GM23338 (cell line): ENCODE results near the gene TIRAP. TPM values are rescaled to one million over a fixed set of nuclear protein-coding genes. Genes with fewer than 3 reads are reported as not detected.

Experiments
- ATAC-seq: fragments of 200-7000 bp; cut with Tn5 transposase; 3 replicates; pipeline ENCODE4 v1.9.1; 2020
- DNase-seq: peaks from one replicate; pipeline ENCODE4 v3.0.0-alpha.2; 2015; ENCODE audit warnings: low spot score
- H2AFZ ChIP-seq: fragments of 200-600 bp; sonication (generic); 2 replicates; pipeline ENCODE4 v1.8.0; 2016; ENCODE audit warnings: antibody characterized with exemption, mild to moderate bottlenecking, moderate library complexity
- H3F3A ChIP-seq: fragments of 200-600 bp; sonication (generic); replicated peaks from 2 replicates; pipeline ENCODE4 v1.8.0; 2017; ENCODE audit warnings: antibody characterized with exemption, mixed run types, low read depth
- H3K27ac ChIP-seq: fragments of 200-600 bp; sonication (generic); 2 replicates; pipeline ENCODE4 v1.6.1; 2016; ENCODE audit warnings: low read depth
- H3K27me3 ChIP-seq: fragments of 200-600 bp; sonication (generic); 2 replicates; pipeline ENCODE4 v1.8.0; 2016; ENCODE audit warnings: mild to moderate bottlenecking, mixed run types, moderate library complexity; ENCODE audit not compliant: insufficient read depth
- H3K36me3 ChIP-seq: fragments of 200-600 bp; sonication (generic); 2 replicates; pipeline ENCODE4 v1.8.0; 2016; ENCODE audit warnings: mild to moderate bottlenecking; ENCODE audit not compliant: insufficient read depth
- H3K4me1 ChIP-seq: fragments of 200-600 bp; sonication (generic); 2 replicates; pipeline ENCODE4 v1.8.0; 2016; ENCODE audit warnings: mild to moderate bottlenecking, moderate library complexity; ENCODE audit not compliant: insufficient read depth
- H3K4me2 ChIP-seq: fragments of 200-600 bp; sonication (generic); 2 replicates; pipeline ENCODE4 v1.7.1; 2017; ENCODE audit warnings: mixed run types
- H3K4me3 ChIP-seq: fragments of 200-600 bp; sonication (generic); 2 replicates; pipeline ENCODE4 v1.6.1; 2016; ENCODE audit warnings: mixed run types
- H3K79me2 ChIP-seq: fragments of 200-600 bp; sonication (generic); replicated peaks from 2 replicates; pipeline ENCODE4 v1.8.0; 2017; ENCODE audit warnings: mild to moderate bottlenecking; ENCODE audit not compliant: insufficient read depth
- H3K9me2 ChIP-seq: fragments of 200-600 bp; sonication (generic); 2 replicates; pipeline ENCODE4 v1.8.0; 2017; ENCODE audit not compliant: insufficient read depth
- H4K20me1 ChIP-seq: fragments of 200-600 bp; sonication (generic); replicated peaks from 2 replicates; pipeline ENCODE4 v1.8.0; 2017; ENCODE audit warnings: mild to moderate bottlenecking; ENCODE audit not compliant: insufficient read depth
- H3K27ac Mint-ChIP-seq: 2 replicates; pipeline ENCODE4 v1.8.0; 2020; ENCODE audit warnings: inconsistent platforms, mild to moderate bottlenecking, moderate library complexity, mixed read lengths
- H3K27me3 Mint-ChIP-seq: 3 replicates; pipeline ENCODE4 v1.8.0; 2022; ENCODE audit warnings: low read depth, mild to moderate bottlenecking, moderate library complexity, mixed read lengths, inconsistent platforms; ENCODE audit not compliant: insufficient read depth, poor library complexity
- H3K36me3 Mint-ChIP-seq: 3 replicates; pipeline ENCODE4 v1.8.0; 2021; ENCODE audit warnings: low read depth, mild to moderate bottlenecking, inconsistent platforms, moderate library complexity, mixed read lengths
- H3K4me1 Mint-ChIP-seq: 3 replicates; pipeline ENCODE4 v1.8.0; 2020; ENCODE audit warnings: mild to moderate bottlenecking, inconsistent platforms, mixed read lengths
- H3K4me3 Mint-ChIP-seq: 3 replicates; pipeline ENCODE4 v1.8.0; 2021; ENCODE audit warnings: moderate library complexity, mild to moderate bottlenecking, inconsistent platforms, mixed read lengths
- H3K9me3 Mint-ChIP-seq: 3 replicates; pipeline ENCODE4 v1.8.0; 2020; ENCODE audit warnings: moderate library complexity, mild to moderate bottlenecking, inconsistent platforms, mixed read lengths
- CREB1 ChIP-seq: fragments of 250-450 bp; sonication (Bioruptor Pico); IDR thresholded peaks from 2 replicates; pipeline ENCODE4 v1.5.0; 2020; ENCODE audit warnings: low read depth, mild to moderate bottlenecking, moderate library complexity
- EZH2 ChIP-seq: fragments of 200-600 bp; sonication (generic); IDR thresholded peaks from one replicate; pipeline ENCODE4 v1.8.0; 2017; ENCODE audit warnings: antibody characterized with exemption, mild to moderate bottlenecking, low read depth; ENCODE audit not compliant: unreplicated experiment
- EZH2phosphoT487 ChIP-seq: fragments of 200-600 bp; sonication (generic); IDR thresholded peaks from one replicate; pipeline ENCODE4 v1.8.1; 2018; ENCODE audit warnings: antibody characterized with exemption; ENCODE audit not compliant: unreplicated experiment
- JUNB ChIP-seq: IDR thresholded peaks from one replicate; pipeline ENCODE4 v1.6.1; 2016; ENCODE audit warnings: antibody characterized with exemption; ENCODE audit not compliant: unreplicated experiment
- NANOG ChIP-seq: IDR thresholded peaks from 2 replicates; pipeline ENCODE4 v1.6.1; 2016; ENCODE audit warnings: antibody characterized with exemption, borderline replicate concordance
- POLR2AphosphoS5 ChIP-seq: IDR thresholded peaks from 2 replicates; pipeline ENCODE4 v1.6.1; 2016; ENCODE audit warnings: antibody characterized with exemption, low read depth
- ZNF114 ChIP-seq: fragments of 250-450 bp; sonication (Bioruptor Pico); IDR thresholded peaks from 2 replicates; pipeline ENCODE4 v1.5.0; 2020; ENCODE audit warnings: mild to moderate bottlenecking, moderate library complexity
- polyA plus RNA-seq: library from polyadenylated mRNA; unstranded; fragments of >200 nt; fragmentation: Nextera tagmentation; extraction: Ambion mirVana; gene quantifications from 2 replicates; pipeline ENCODE4 v1.2.1, GENCODE V29; 2016
- total RNA-seq: library from RNA; depleted of rRNA; stranded (reverse); fragments of >200 nt; shearing (Covaris generic); gene quantifications from 2 replicates; pipeline ENCODE4 v1.2.3, GENCODE V29; 2014
- TF ChIP-seq, protein P1 (sequence below): fragments of 250-450 bp; sonication (Bioruptor Pico); IDR thresholded peaks from 2 replicates; pipeline ENCODE4 v1.5.0; 2020; ENCODE audit warnings: mild to moderate bottlenecking, moderate library complexity
- TF ChIP-seq, protein P2 (sequence below), 2 experiments: fragments of 200-600 bp in 1 of 2; sonication (generic) in 1 of 2; conservative IDR thresholded peaks; 2 replicates each; pipeline versions ENCODE4 v1.5.1 to v1.6.1; 2016 to 2017; ENCODE audit warnings: antibody characterized with exemption in 2 of 2, low read depth in 2 of 2, mild to moderate bottlenecking in 2 of 2, moderate library complexity in 1 of 2

Gene TIRAP
- total and polyA plus RNA-seq, 2 experiments from 2014 or later = 1.1 to 3.4 TPM

DNA sequence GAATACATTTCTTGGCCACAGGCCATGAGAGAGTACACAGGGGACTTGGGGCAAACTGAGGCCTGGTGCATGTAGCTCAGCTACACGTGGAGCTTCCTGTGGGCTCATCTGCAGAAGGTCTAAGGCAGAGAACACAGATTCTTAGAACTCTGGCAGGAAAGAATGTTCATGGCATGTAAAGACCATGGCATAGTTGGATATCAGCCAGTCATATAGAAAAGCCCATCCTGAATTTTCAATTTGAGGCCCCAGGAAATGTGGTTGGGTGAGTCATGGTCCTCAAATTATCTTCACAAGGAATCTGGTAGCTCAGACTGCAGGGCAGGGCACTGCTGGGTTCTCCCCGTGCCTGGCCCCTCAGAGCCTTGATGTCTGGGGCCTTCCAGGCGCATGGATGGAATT lies 58.9 kb downstream of the TIRAP start (continued):
- TF ChIP-seq, protein P1, sequence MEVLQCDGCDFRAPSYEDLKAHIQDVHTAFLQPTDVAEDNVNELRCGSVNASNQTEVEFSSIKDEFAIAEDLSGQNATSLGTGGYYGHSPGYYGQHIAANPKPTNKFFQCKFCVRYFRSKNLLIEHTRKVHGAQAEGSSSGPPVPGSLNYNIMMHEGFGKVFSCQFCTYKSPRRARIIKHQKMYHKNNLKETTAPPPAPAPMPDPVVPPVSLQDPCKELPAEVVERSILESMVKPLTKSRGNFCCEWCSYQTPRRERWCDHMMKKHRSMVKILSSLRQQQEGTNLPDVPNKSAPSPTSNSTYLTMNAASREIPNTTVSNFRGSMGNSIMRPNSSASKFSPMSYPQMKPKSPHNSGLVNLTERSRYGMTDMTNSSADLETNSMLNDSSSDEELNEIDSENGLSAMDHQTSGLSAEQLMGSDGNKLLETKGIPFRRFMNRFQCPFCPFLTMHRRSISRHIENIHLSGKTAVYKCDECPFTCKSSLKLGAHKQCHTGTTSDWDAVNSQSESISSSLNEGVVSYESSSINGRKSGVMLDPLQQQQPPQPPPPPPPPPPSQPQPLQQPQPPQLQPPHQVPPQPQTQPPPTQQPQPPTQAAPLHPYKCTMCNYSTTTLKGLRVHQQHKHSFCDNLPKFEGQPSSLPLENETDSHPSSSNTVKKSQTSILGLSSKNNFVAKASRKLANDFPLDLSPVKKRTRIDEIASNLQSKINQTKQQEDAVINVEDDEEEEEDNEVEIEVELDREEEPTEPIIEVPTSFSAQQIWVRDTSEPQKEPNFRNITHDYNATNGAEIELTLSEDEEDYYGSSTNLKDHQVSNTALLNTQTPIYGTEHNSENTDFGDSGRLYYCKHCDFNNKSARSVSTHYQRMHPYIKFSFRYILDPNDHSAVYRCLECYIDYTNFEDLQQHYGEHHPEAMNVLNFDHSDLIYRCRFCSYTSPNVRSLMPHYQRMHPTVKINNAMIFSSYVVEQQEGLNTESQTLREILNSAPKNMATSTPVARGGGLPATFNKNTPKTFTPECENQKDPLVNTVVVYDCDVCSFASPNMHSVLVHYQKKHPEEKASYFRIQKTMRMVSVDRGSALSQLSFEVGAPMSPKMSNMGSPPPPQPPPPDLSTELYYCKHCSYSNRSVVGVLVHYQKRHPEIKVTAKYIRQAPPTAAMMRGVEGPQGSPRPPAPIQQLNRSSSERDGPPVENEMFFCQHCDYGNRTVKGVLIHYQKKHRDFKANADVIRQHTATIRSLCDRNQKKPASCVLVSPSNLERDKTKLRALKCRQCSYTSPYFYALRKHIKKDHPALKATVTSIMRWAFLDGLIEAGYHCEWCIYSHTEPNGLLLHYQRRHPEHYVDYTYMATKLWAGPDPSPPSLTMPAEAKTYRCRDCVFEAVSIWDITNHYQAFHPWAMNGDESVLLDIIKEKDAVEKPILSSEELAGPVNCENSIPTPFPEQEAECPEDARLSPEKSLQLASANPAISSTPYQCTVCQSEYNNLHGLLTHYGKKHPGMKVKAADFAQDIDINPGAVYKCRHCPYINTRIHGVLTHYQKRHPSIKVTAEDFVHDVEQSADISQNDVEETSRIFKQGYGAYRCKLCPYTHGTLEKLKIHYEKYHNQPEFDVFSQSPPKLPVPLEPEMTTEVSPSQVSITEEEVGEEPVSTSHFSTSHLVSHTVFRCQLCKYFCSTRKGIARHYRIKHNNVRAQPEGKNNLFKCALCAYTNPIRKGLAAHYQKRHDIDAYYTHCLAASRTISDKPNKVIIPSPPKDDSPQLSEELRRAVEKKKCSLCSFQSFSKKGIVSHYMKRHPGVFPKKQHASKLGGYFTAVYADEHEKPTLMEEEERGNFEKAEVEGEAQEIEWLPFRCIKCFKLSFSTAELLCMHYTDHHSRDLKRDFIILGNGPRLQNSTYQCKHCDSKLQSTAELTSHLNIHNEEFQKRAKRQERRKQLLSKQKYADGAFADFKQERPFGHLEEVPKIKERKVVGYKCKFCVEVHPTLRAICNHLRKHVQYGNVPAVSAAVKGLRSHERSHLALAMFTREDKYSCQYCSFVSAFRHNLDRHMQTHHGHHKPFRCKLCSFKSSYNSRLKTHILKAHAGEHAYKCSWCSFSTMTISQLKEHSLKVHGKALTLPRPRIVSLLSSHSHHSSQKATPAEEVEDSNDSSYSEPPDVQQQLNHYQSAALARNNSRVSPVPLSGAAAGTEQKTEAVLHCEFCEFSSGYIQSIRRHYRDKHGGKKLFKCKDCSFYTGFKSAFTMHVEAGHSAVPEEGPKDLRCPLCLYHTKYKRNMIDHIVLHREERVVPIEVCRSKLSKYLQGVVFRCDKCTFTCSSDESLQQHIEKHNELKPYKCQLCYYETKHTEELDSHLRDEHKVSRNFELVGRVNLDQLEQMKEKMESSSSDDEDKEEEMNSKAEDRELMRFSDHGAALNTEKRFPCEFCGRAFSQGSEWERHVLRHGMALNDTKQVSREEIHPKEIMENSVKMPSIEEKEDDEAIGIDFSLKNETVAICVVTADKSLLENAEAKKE (CRISPR knock-in tag) = no peak
- TF ChIP-seq EZH2phosphoT487 = no peak
- TF ChIP-seq CREB1 = no peak

DNA sequence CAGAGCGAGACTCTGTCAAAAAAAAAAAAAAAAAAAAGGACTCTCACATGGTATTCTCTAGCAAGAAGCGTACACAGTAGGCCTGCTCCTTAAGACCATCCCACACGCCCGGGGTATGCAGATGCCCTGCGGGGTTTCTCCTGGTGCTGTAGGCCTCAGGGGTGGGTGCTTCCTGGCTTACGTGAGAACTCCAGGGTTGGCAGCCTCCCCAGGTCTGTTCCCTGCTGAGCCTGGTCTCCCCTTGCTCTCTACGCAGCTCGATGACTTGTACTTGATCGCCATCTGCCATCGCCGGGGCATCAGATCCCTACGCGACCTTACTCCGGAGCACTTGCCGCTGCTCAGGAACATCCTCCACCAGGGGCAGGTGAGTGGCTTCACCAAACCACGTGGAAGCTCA lies 60.2 kb downstream of the TIRAP start:
- Histone ChIP-seq H4K20me1 (peaks cover 9% of the 10 kb centered on the region), H3K27ac (no peak overlapping the region), H3K27me3 (no peaks in the 10 kb centered on the region), H3K4me2 (no peak overlapping the region), H3K36me3 (no peaks in the 10 kb centered on the region), H3K4me3 (no peak overlapping the region), H2AFZ (no peak overlapping the region), H3K79me2 (no peaks in the 10 kb centered on the region), H3K4me1 (peaks cover 12% of the 10 kb centered on the region), H3F3A (no peaks in the 10 kb centered on the region), H3K9me2 (no peaks in the 10 kb centered on the region)
- Mint-ChIP-seq H3K36me3 (peaks cover 26% of the 10 kb centered on the region), H3K27ac (no peak overlapping the region), H3K4me1 (peaks cover 38% of the 10 kb centered on the region), H3K9me3 (no peaks in the 10 kb centered on the region; the same call in 2 of the 3 replicates), H3K27me3 (peaks cover 22% of the 10 kb centered on the region), H3K4me3 (no peak overlapping the region)
- no peak for ATAC-seq
- no peak for DNase-seq
- no peak for TF ChIP-seq CREB1
- TF ChIP-seq EZH2 = no peak
- no peak for TF ChIP-seq ZNF114 (CRISPR knock-in tag)
- TF ChIP-seq, protein P2, sequence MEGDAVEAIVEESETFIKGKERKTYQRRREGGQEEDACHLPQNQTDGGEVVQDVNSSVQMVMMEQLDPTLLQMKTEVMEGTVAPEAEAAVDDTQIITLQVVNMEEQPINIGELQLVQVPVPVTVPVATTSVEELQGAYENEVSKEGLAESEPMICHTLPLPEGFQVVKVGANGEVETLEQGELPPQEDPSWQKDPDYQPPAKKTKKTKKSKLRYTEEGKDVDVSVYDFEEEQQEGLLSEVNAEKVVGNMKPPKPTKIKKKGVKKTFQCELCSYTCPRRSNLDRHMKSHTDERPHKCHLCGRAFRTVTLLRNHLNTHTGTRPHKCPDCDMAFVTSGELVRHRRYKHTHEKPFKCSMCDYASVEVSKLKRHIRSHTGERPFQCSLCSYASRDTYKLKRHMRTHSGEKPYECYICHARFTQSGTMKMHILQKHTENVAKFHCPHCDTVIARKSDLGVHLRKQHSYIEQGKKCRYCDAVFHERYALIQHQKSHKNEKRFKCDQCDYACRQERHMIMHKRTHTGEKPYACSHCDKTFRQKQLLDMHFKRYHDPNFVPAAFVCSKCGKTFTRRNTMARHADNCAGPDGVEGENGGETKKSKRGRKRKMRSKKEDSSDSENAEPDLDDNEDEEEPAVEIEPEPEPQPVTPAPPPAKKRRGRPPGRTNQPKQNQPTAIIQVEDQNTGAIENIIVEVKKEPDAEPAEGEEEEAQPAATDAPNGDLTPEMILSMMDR (conservative IDR thresholded peaks at IDR 0.05; ENCODE audit: low read depth in 2 of 2) = no peak
- no peak for TF ChIP-seq NANOG
- TF ChIP-seq JUNB = no peak
- no peak for TF ChIP-seq POLR2AphosphoS5
- TF ChIP-seq, protein P1 (CRISPR knock-in tag) = no peak
